ENCODE results near the gene MYT1.
"Not testable (repeated sequence)": the region's sequence is repeated elsewhere in the genome, so short reads cannot be mapped to it uniquely, and the experiment has no call there.

Gene MYT1

GRCh38 chr20:64266988-64267387 lies 102.7 kb downstream of the MYT1 start:
- no peak for DNase-seq (ENCODE audit: low read depth in 2 of 2)

GRCh38 chr20:64268174-64268573 lies 103.9 kb downstream of the MYT1 start:
- DNase-seq (ENCODE audit: low read depth in 2 of 2), result no peak

- no peak for DNase-seq (ENCODE audit: low read depth in 2 of 2)
Measured at GRCh38 chr20:64269604-64270411, 105.6 kb downstream of the MYT1 start.

GRCh38 chr20:64271636-64272035 lies 107.4 kb downstream of the MYT1 start:
- no peak for DNase-seq (ENCODE audit: low read depth in 2 of 2)

DNA sequence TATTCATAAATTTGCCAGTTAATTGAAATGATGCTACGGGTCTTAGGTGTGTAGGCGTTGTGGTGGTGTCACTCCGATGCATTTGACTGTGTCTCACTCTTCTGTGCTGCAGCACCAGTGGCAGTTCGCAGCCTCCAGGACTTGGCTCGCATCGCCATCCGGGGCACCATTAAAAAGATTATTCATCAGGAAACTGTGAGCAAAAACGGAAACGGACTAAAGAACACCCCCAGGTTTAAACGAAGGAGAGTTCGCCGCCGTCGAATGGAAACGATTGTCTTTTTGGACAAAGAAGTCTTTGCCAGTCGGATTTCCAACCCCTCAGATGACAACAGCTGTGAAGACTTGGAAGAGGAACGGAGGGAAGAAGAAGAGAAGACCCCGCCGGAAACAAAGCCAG lies 108.9 kb downstream of the MYT1 start:
- DNase-seq (ENCODE audit: low read depth in 2 of 2), result no peak

GRCh38 chr20:64276817-64277216 lies 112.6 kb downstream of the MYT1 start:
- DNase-seq (ENCODE audit: low read depth in 2 of 2), result no peak

GRCh38 chr20:64277571-64278316 lies 113.5 kb downstream of the MYT1 start:
- DNase-seq (ENCODE audit: low read depth in 2 of 2), result no peak

- no peak for DNase-seq (ENCODE audit: low read depth in 2 of 2)
Measured at GRCh38 chr20:64278317-64278681, 114.0 kb downstream of the MYT1 start.

- no peak for DNase-seq (ENCODE audit: low read depth in 2 of 2)
Measured at GRCh38 chr20:64279826-64280459, 115.7 kb downstream of the MYT1 start.

DNA sequence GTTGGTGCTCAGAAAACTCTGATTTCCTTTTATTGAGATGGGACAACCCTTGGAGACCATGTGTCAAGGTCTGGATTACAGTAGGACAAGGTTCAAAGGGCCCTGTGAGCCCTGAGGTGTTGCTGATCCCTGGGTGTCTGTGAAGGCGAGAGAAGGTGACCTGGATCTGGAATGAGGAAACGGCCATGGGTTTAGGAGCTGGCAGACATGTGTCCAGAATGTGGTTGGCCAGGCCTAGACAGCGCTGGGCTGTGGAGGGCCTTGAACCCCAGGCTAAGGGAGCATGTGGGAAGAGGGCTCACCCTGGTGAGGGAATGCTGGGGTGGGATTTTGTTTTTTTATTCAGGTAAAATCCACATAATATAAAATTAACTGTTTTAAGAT lies 116.2 kb downstream of the MYT1 start:
- DNase-seq (ENCODE audit: low read depth in 2 of 2), result no peak

DNA sequence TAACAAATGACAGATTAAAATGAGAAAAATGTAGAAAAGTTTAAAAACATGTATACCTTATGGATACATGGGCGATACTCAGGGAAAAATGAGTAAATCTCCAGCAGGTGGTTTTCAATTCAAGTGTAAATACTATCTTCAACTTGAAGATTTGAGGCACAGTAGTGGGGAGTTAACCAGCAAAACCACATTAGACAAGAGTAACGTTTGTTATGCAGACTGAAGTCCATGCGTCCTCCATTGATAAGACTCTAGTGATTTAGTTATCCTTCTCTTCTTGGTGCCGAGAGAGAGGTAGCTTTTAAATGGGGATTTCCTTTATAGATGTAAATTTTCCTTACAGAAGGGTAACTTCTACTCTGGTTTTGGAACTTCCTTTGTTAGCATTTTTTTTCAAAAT lies 119.4 kb downstream of the MYT1 start:
- DNase-seq (ENCODE audit: low read depth in 2 of 2), result no peak

DNA sequence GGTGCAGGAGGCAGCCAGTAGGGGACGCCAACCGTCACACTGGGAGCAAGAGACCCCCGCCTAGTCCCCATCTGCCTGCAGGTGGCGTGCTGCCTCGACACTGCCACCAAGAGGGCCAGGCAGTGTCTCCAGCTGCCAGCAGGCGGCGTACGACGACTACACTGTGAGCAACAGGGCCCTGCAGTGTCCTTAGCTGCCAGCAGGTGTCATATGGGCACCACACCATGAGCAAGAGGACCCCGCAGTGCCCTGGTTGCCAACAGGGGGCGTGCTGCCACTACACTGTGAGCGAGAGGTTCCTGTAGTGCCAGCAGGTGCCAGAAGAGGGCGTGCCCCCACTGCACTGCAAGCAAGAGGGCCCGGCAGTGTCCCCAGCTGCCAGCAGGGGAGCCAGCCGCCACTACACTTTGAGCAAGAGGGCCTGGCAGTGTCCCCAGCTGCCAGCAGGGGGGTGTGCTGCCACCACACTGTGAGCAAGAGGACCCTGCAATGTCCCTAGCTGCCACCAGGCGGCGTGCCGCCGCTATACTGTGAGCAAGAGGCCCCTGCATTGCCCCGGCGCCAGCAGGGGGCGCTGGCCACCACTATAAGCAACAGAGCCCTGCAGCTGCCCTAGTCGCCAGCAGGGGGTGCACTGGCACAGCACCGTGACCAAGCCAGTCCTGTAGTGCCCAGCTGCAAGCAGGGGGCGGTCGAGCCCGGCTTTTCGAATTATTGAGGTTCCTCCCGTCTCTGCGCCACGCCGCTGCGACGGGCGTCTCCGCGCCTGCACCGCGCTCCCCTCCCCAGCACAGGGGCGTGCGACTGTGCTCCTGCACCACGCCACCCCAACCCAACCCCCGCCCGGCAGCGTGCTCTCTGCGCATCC lies 121.6 kb downstream of the MYT1 start:
- DNase-seq (ENCODE audit: low read depth in 2 of 2), result peak; percentile 40 to 60

DNA sequence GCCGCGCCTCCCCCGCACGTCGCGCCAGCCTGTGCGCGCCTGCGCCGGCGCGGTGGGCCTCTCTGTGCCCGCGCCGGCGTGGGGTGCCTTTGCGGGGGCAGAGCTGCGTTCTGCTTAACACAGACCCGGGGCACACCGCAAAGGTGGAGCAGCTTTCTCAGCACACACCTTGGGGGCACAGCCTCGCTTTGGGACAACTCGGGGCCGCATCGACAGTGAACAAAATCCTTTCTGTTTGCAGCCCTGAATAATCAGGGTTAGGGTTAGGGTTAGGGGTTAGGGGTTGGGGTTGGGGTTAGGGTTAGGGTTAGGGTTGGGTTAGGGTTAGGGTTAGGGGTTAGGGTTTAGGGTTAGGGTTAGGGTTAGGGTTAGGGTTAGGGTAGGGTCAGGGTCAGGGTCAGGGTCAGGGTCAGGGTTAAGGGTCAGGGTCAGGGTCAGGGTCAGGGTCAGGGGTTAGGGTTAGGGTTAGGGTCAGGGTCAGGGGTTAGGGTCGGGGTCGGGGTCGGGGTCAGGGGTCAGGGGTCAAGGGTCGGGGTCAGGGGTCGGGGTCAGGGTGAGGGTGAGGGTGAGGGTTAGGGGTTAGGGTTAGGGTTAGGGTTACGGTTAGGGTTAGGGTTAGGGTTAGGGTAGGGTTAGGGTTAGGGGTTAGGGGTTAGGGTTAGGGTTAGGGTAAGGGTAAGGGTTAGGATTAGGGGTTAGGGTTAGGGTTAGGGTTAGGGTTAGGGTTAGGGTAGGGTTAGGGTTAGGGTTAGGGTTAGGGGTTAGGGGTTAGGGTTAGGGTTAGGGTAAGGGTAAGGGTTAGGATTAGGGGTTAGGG lies 122.4 kb downstream of the MYT1 start:
- not testable (repeated sequence) for DNase-seq (ENCODE audit: low read depth in 2 of 2)

- DNase-seq (ENCODE audit: low read depth in 2 of 2), result not testable (repeated sequence)
Measured at GRCh38 chr20:64287264-64287590, 123.0 kb downstream of the MYT1 start.

Data from stimulated activated CD8-positive, alpha-beta memory T cell treated with anti-CD3 and anti-CD28 coated beads, Interleukin-7, amount 100 ng/mL, for 4 hours (primary cell).